Myocyte (in vitro differentiated cells): ENCODE results near the gene ZNF284. TPM values are rescaled to one million over a fixed set of nuclear protein-coding genes. Genes with fewer than 3 reads are reported as not detected.

ENCODE experiments used
- DNase-seq: peaks from one replicate; pipeline ENCODE4 v3.0.0-alpha.2; 2012; ENCODE audit warnings: low read depth
- polyA plus RNA-seq: library from polyadenylated mRNA; unstranded; fragments of >200 nt; gene quantifications from one replicate; pipeline ENCODE4 v1.2.1, GENCODE V29; 2012; ENCODE audit warnings: missing spikeins
- total RNA-seq: library from RNA; depleted of rRNA; stranded (reverse); fragments of >200 nt; gene quantifications from 2 replicates; pipeline ENCODE4 v1.2.3, GENCODE V29; 2014

The ZNF284 gene
- 3.0 and 3.6 TPM in 2 replicates for total RNA-seq
- polyA plus RNA-seq = 1.8 TPM

GRCh38 chr19:44071824-44072542 lies at the start of gene ZNF284:
ZNF284 (plus strand) TSS chr19:44072159; CDS start chr19:44076390, 4,231 bp downstream.
- peak; percentile 91 for DNase-seq

- no peak for DNase-seq
Observed at GRCh38 chr19:44024900-44025216, 47.1 kb upstream of the ZNF284 start.

GRCh38 chr19:44025217-44025936 lies 46.6 kb upstream of the ZNF284 start, which contains the start of gene ZNF222:
ZNF222 (plus strand) TSS chr19:44025379; CDS start chr19:44025437, 58 bp downstream.
- peak; percentile 92 for DNase-seq

GRCh38 chr19:44026622-44027021 lies 45.3 kb upstream of the ZNF284 start:
- no peak for DNase-seq

GRCh38 chr19:44032001-44032610 lies 39.9 kb upstream of the ZNF284 start:
- DNase-seq = no peak

- no peak for DNase-seq
Observed at GRCh38 chr19:44042147-44042546, 29.8 kb upstream of the ZNF284 start.

GRCh38 chr19:44050740-44051649 lies 21.0 kb upstream of the ZNF284 start:
- DNase-seq = no peak

GRCh38 chr19:44051650-44052402 lies 20.1 kb upstream of the ZNF284 start, which contains the start of gene ZNF223:
ZNF223 (plus strand) TSS chr19:44052036; CDS start chr19:44055177, 3,141 bp downstream.
- DNase-seq = peak; percentile 98

GRCh38 chr19:44055870-44056269 lies 16.1 kb upstream of the ZNF284 start:
- no peak for DNase-seq

GRCh38 chr19:44059229-44059628 lies 12.7 kb upstream of the ZNF284 start:
- DNase-seq = peak; percentile 9

GRCh38 chr19:44061038-44061437 lies 10.9 kb upstream of the ZNF284 start:
- no peak for DNase-seq

- DNase-seq = no peak
Observed at GRCh38 chr19:44066305-44066704, 5.7 kb upstream of the ZNF284 start.

GRCh38 chr19:44069415-44069814 lies 2.5 kb upstream of the ZNF284 start:
- no peak for DNase-seq

- DNase-seq = peak; percentile 6
Observed at GRCh38 chr19:44072543-44073401, 813 bp downstream of the ZNF284 start.

GRCh38 chr19:44076325-44076724 lies 4.4 kb downstream of the ZNF284 start:
- DNase-seq = no peak

GRCh38 chr19:44092108-44092507 lies 20.1 kb downstream of the ZNF284 start:
- DNase-seq = no peak

GRCh38 chr19:44093931-44094765 lies 22.2 kb downstream of the ZNF284 start, which contains the start of gene ZNF224:
ZNF224 (plus strand) TSS chr19:44094361; CDS start chr19:44097874, 3,513 bp downstream.
- DNase-seq = peak; percentile 95

GRCh38 chr19:44107751-44108150 lies 35.8 kb downstream of the ZNF284 start:
- no peak for DNase-seq
